ENCODE data around the gene GRIK1.

The GRIK1 gene

GRCh38 chr21:29904359-29905282 is 35.2 kb downstream of the GRIK1 start:
- no peak for DNase-seq

GRCh38 chr21:29896884-29897283 is 42.9 kb downstream of the GRIK1 start:
- DNase-seq = no peak

DNA sequence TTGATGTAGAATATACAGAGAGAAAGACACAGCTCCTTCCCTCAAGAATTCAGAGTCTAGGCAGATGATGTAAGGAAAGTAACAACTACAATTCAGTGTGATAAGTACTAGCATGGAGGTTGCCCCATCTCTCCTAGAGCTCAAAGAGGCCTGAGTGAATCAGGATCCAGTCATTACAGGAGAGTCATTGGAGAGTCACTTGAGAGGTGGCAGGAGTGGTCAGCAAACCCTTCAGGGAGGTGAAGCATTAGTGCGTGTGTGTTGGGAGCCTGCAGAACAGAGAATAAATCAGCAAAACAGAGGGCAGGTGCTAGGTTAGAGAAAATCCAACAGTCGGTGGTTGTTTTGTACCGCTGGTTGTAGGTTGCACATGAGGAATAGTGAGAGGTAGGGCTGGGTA is 46.1 kb downstream of the GRIK1 start:
- DNase-seq = no peak

DNA sequence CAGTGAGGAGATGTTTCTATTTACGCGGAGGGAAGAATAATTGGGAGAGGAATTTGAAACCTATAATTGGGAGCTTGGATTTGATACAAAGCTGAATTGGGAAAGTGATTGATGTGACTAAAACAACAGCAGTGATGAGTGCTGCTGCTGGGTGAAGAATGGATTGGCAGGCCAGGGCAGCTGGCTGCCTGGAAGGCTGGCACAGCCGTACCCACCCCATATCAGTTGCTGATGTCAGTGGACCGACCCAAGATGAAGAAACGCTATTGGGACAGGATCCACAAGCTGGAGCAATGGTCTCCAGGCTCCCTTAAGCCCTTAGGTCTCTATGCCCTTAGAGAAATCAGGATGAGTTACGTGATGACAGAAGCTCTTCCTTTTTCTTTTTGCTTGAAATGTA is 47.4 kb downstream of the GRIK1 start:
- DNase-seq = no peak

GRCh38 chr21:29888437-29888836 is 51.4 kb downstream of the GRIK1 start:
- no peak for DNase-seq

DNA sequence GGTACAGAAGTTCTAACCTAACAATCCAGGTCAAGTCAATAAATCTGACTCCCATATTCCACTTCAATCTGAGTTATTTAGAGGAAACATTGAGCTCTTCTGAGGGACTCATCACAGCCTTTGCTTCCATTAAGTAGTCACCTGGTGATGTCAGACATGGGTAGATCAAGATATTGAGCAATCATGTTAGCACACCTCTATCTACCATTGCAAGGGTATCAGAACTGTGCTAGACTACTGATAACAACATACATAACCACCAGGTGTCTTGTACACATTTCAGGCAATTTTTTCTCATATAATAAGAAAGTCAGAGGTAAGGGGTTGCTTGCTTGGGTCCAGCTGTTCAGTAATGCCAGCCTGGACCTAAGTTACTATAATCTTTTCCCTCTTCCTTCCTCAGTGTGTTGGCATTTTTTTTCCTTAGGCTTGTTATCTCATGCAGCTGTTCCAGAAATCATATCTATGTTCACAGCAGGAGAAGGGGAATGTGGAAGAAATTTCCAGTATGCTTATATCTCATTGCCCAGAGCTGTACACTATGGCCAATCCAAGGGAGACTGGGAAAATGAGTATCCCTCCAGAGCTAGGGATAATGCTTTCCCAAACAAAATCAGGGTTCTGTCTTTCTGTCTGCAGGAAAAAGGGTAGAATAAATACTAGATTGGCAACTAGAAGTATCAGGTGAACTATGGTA is 52.3 kb downstream of the GRIK1 start:
- DNase-seq = no peak

- no peak for DNase-seq
Observed at GRCh38 chr21:29885491-29885890, 54.3 kb downstream of the GRIK1 start.

GRCh38 chr21:29875873-29876272 is 63.9 kb downstream of the GRIK1 start:
- no peak for DNase-seq

DNA sequence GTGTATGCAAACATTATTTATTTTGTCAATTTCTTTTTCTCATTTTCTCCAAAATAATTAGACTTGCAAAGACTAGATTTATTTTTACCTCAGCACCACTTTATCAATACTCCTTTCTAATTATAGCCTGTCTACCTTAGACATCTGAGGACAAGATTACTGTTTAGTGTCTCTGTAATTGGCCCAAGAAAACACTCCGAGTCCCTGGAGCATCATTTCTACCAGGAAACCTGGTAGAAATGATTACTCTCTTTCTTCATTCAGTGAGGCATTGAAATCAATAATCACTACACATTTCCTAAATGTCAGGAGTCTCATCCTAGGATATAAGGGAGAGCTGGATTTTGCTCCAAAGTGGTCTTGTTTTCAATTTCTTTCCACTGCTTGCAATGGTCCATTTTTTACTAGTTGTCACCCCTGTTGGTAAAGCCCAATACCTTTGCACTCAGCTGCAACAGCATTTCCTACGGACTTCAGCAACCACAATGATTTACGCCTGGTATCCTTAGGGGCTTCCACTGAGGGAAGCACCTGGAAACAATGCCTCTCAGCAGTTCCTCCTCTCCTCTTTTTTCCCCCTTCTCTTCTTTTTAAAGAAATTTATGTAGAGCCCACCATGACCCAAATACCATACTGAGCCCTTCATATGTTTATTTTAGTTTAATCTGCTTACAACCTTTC is 64.6 kb downstream of the GRIK1 start:
- DNase-seq = no peak

GRCh38 chr21:29873908-29874307 is 65.9 kb downstream of the GRIK1 start:
- no peak for DNase-seq

DNA sequence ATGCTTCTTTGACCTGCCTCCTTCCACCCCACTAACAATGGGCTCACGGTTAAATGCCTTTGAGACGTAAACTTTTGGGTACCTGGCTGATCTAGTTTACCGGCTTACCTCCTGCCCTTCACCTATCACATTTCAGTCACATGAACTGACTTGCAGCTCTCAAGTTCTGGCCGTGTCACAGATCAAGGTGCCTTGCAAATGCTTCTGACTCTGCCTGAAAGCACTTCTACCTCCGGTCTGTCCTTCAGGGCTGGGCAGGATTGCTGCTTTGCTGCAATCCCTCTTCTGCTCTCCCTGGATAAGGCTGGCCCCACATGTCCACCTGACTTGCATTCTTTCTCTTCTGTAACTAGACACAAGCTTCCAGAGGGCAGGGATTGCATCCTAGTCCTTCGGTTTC is 69.0 kb downstream of the GRIK1 start:
- DNase-seq = no peak

DNA sequence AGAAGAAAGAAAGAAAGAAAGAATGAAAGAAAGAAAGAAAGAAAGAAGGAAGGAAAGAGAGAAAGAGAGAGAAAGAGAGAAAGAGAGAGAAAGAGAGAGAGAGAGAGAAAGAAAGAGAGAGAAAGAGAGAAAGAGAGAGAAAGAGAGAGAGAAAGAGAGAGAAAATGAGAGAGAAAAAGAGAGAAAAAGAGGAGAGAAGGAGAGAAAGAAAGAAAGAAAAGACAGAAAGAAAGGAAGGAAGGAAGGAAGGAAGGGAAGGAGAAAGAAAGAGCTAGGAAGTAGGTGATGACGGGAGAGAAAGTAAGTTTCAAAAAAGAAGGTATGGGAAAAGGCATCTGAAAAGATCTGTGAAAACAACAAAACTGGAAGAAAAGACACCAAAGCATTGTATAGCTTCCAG is 72.0 kb downstream of the GRIK1 start:
- DNase-seq = no peak

DNA sequence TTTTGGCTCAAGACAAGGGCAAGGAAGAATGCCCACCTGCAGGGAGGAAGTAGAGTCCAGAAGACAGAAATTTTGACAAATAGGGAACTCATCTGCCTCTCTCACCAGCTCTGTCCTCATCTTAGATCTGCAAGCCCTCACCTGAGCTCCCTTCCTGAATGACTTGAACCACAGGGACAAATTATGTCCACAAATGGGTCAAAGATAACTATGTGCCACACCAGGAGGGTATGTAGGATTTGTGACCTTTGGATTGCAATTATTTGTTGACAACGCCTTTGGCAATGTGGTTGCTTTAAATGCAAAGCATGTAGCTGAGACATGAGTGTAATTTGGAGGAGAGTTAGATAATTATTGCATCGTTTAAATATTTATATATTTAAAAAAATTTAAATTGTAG is 79.5 kb downstream of the GRIK1 start:
- no peak for DNase-seq

GRCh38 chr21:29857150-29857549 is 82.6 kb downstream of the GRIK1 start:
- no peak for DNase-seq

DNA sequence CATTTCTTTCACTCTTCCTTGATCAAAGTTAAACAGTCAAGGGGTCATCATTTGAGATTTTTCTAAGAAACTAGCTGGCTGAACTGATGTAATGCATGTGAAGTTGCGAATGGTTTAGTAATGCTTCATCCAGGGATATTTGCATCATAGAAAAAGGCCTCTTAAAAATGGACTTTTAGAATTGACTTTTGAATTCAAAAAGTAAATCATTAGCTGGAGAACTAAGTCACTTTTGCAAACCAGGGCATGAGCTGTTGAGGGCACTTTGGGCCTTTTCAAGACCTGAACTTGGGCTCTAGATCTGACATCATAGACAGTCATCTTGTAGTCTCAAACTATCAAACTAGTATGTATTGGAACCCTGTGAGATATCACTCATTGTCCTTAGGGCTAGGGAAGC is 85.0 kb downstream of the GRIK1 start:
- no peak for DNase-seq

DNA sequence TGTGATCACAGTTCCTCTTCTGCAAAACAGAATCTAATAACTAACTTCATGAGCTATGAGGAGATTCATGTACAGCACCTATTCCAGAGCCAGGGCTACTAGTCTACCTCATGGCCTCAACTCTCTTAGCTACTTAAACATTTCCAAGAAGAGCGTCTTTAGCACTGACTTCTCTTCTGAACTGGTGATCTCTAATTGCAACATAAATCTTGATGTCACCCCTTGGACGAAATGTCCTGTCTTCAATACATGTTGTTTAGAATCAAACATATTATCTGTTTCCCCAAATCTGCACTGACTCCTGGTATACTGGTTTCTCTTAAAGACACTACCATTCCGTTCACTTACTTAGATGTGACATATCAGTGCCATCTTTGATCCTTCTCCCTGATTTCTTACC is 88.2 kb downstream of the GRIK1 start:
- no peak for DNase-seq

DNA sequence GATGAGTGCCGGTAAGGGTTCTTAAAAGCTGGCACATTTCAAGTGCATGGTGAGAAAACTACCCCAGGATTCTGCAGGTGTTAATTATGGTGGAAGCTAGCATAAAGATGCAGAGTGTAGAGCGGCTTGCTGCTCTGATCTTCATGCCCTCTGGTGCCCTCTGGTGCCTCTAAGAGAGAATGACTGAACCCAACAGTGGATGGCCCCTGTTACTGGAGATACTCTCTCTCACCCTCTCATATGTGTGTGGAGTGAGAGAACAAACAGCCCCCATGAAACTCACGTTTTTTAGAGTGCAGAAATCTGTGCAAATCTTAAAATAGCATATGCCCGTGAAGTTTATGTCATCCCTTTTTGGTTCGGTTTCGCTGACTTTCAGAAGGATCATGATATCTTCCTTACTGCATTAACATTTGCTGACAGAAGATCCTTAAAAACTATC is 90.0 kb downstream of the GRIK1 start:
- DNase-seq = peak; percentile 25 to 34

GRCh38 chr21:29843804-29844203 is 96.0 kb downstream of the GRIK1 start:
- DNase-seq = no peak

DNA sequence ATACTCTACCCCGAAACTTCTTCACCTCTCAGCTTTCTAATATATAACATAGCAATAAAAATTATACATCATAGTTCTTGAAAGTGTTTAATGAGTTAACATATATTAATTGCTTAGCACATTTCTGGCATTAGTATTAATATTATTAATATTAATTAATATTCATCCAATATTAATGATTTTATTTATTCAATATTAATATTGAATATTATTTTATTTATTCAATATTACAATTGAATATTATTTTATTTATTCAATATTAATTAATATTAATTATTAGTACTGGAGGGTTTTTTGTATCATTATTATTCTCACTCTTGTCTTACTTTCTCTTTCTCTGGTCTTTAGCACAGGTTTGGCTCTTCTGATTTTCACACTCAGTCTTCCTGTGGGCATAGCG is 105.2 kb downstream of the GRIK1 start:
- DNase-seq = no peak

- DNase-seq = no peak
Observed at GRCh38 chr21:29832217-29832616, 107.6 kb downstream of the GRIK1 start.

DNA sequence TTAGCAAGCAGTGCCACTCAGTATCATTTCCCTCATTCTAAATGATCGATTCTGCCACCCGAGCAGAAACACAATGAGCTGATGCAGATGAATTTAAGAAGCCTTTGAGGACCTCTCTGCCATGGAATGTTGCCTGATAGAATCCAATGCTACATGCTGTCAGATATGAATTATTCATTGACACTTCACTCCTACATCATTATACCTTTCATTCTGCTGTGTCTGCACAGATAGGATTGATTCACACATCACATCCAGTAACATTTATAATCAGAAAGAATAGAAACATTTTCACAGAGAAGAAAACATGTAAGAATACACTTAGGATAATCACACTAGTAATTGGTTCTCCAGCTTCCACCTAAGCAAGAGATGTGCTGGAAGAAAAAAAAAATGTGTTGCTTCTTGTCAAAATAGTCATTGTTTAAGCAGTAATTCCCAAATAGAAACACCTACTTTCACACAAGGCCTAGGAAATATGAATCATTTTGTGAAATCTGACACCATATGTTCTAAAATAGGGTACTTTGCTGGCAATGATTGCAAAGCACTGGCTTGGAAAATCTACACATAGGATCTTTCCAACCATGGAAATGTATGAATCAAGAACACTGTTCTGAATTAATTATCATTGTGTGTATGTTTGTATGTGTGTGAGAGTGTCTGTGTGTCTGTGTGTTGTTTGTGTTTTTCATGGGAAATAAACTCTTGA is 110.1 kb downstream of the GRIK1 start:
- no peak for DNase-seq

- DNase-seq = no peak
Observed at GRCh38 chr21:29827647-29828046, 112.1 kb downstream of the GRIK1 start.

GRCh38 chr21:29827236-29827635 is 112.6 kb downstream of the GRIK1 start:
- DNase-seq = no peak
